ENCODE results near the gene FAM240B.

The FAM240B gene

GRCh38 chr9:38659538-38659937 is 60.4 kb downstream of the FAM240B start:
- no peak for DNase-seq (ENCODE audit: low read depth)
- TF ChIP-seq CTCF (IDR thresholded peaks at IDR 0.05; ENCODE audit: control insufficient read depth, extremely low read depth, insufficient read depth), result no peak
- H3K4me3 ChIP-seq (ENCODE audit: low read depth, low read length), result no peak overlapping the region

GRCh38 chr9:38656896-38657295 is 63.0 kb downstream of the FAM240B start:
- no peak overlapping the region for H3K4me3 ChIP-seq (ENCODE audit: low read depth, low read length)
- TF ChIP-seq CTCF (IDR thresholded peaks at IDR 0.05; ENCODE audit: control insufficient read depth, extremely low read depth, insufficient read depth), result no peak
- DNase-seq (ENCODE audit: low read depth), result no peak

GRCh38 chr9:38652486-38652885 is 67.4 kb downstream of the FAM240B start:
- no peak overlapping the region for H3K4me3 ChIP-seq (ENCODE audit: low read depth, low read length)
- no peak for TF ChIP-seq CTCF (IDR thresholded peaks at IDR 0.05; ENCODE audit: control insufficient read depth, extremely low read depth, insufficient read depth)
- no peak for DNase-seq (ENCODE audit: low read depth)

GRCh38 chr9:38652044-38652443 is 67.9 kb downstream of the FAM240B start:
- DNase-seq (ENCODE audit: low read depth), result no peak
- H3K4me3 ChIP-seq (ENCODE audit: low read depth, low read length), result no peak overlapping the region
- no peak for TF ChIP-seq CTCF (IDR thresholded peaks at IDR 0.05; ENCODE audit: control insufficient read depth, extremely low read depth, insufficient read depth)

GRCh38 chr9:38651400-38652042 is 68.4 kb downstream of the FAM240B start:
- no peak for DNase-seq (ENCODE audit: low read depth)
- no peak for TF ChIP-seq CTCF (IDR thresholded peaks at IDR 0.05; ENCODE audit: control insufficient read depth, extremely low read depth, insufficient read depth)
- no peak overlapping the region for H3K4me3 ChIP-seq (ENCODE audit: low read depth, low read length)

GRCh38 chr9:38650564-38650963 is 69.4 kb downstream of the FAM240B start:
- no peak for TF ChIP-seq CTCF (IDR thresholded peaks at IDR 0.05; ENCODE audit: control insufficient read depth, extremely low read depth, insufficient read depth)
- no peak overlapping the region for H3K4me3 ChIP-seq (ENCODE audit: low read depth, low read length)
- no peak for DNase-seq (ENCODE audit: low read depth)

- DNase-seq (ENCODE audit: low read depth), result no peak
- H3K4me3 ChIP-seq (ENCODE audit: low read depth, low read length), result no peak overlapping the region
- TF ChIP-seq CTCF (IDR thresholded peaks at IDR 0.05; ENCODE audit: control insufficient read depth, extremely low read depth, insufficient read depth), result no peak
Observed at GRCh38 chr9:38649731-38650363, 70.1 kb downstream of the FAM240B start.

All from LNCaP clone FGC (cell line).